GM19328 (cell line): Measurements from ENCODE around the gene CDC14B.

Experiments
- ATAC-seq: cut with Tn5 transposase; IDR thresholded peaks from one replicate; pipeline ENCODE4 v1.9.1; 2021; ENCODE audit warnings: mild to moderate bottlenecking, moderate library complexity; ENCODE audit not compliant: unreplicated experiment

Gene CDC14B

GRCh38 chr9:96487029-96487396 is 132.6 kb downstream of the CDC14B start:
- no peak for ATAC-seq

- ATAC-seq = no peak
Measured at GRCh38 chr9:96486386-96487028, 133.1 kb downstream of the CDC14B start.

- no peak for ATAC-seq
Measured at GRCh38 chr9:96485280-96485679, 134.4 kb downstream of the CDC14B start.

- ATAC-seq = peak; percentile 95
Measured at GRCh38 chr9:96484521-96484931, 135.1 kb downstream of the CDC14B start.

GRCh38 chr9:96483733-96484390 is 135.8 kb downstream of the CDC14B start:
- ATAC-seq = no peak

- ATAC-seq = no peak
Measured at GRCh38 chr9:96483197-96483596, 136.4 kb downstream of the CDC14B start.

- no peak for ATAC-seq
Measured at GRCh38 chr9:96482476-96482875, 137.2 kb downstream of the CDC14B start.

- ATAC-seq = no peak
Measured at GRCh38 chr9:96480736-96481135, 138.9 kb downstream of the CDC14B start.

- ATAC-seq = peak; percentile 70
Measured at GRCh38 chr9:96478829-96479371, 140.7 kb downstream of the CDC14B start.

GRCh38 chr9:96476591-96476990 is 143.1 kb downstream of the CDC14B start:
- no peak for ATAC-seq

- ATAC-seq = no peak
Measured at GRCh38 chr9:96476013-96476412, 143.6 kb downstream of the CDC14B start.

- ATAC-seq = no peak
Measured at GRCh38 chr9:96467784-96468183, 151.9 kb downstream of the CDC14B start.

- ATAC-seq = no peak
Measured at GRCh38 chr9:96464426-96464825, 155.2 kb downstream of the CDC14B start.

- no peak for ATAC-seq
Measured at GRCh38 chr9:96462541-96462940, 157.1 kb downstream of the CDC14B start.

- ATAC-seq = no peak
Measured at GRCh38 chr9:96461336-96461735, 158.3 kb downstream of the CDC14B start.

- no peak for ATAC-seq
Measured at GRCh38 chr9:96460882-96461281, 158.8 kb downstream of the CDC14B start.

- ATAC-seq = no peak
Measured at GRCh38 chr9:96460470-96460869, 159.2 kb downstream of the CDC14B start.

GRCh38 chr9:96459268-96460007 is 160.2 kb downstream of the CDC14B start:
- ATAC-seq = no peak

GRCh38 chr9:96458226-96458625 is 161.4 kb downstream of the CDC14B start:
- ATAC-seq = no peak

GRCh38 chr9:96457266-96457665 is 162.4 kb downstream of the CDC14B start:
- no peak for ATAC-seq

- ATAC-seq = no peak
Measured at GRCh38 chr9:96453625-96454024, 166.0 kb downstream of the CDC14B start.
